WTC11 (cell line): Measurements from ENCODE around the gene SART3.

Experiments used
- CBFB ChIP-seq: sonication (generic); formaldehyde crosslinking; IDR thresholded peaks from 2 replicates; pipeline ENCODE4 v1.8.1; 2022; ENCODE audit warnings: mild to moderate bottlenecking, low read depth, missing genetic modification reagents
- CREB1 ChIP-seq: sonication (generic); formaldehyde crosslinking; IDR thresholded peaks from 2 replicates; pipeline ENCODE4 v1.8.0; 2023; ENCODE audit warnings: mild to moderate bottlenecking, missing genetic modification reagents
- CTCF ChIP-seq: fragments of 200-600 bp; IDR thresholded peaks from 2 replicates; pipeline ENCODE4 v1.8.0; 2022; ENCODE audit warnings: antibody characterized with exemption
- IRF2 ChIP-seq: sonication (generic); formaldehyde crosslinking; IDR thresholded peaks from 2 replicates; pipeline ENCODE4 v1.8.0; 2022; ENCODE audit warnings: low read depth, missing genetic modification reagents, borderline replicate concordance
- JUN ChIP-seq: sonication (generic); formaldehyde crosslinking; IDR thresholded peaks from 2 replicates; pipeline ENCODE4 v1.8.0; 2023; ENCODE audit warnings: mild to moderate bottlenecking, missing genetic modification reagents

DNA sequence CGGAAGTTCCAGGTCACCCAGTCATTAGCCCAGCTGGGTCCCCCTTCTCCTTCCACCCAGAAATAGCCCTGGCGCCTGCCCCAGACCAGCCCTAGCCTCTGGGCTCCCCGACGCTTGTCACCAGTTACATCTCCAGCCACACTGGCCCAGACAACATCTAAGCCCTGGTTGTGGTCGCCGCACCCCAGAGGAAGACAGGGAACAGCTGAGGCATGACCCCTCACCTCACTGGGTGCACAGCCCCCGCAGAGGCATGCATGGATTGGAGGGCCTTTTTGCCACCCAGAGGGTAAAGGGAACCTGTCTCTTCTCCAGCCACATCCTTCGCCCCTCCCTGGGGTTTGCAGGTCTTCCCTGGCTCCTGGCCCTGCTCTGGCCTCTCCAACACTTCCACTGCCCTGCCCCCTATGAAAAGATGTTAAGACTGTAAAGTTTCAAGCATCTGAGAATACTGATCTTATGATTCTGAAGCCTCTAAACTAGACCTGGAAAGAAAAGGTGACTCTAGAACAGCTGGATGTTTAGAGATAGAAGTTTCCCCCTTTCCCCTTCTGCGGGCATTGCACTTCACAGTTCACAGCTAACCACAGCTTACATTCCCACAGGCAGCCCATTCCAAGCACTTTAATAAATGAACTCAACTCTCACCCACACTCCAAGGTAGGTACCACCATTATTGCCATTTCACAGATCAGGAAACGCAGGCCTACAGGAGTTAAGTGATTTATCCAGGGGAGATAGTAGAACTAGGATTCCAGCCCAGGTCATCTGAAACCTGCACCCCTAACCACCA lies 22.2 kb upstream of the SART3 start:
- TF ChIP-seq CTCF (no peak), CREB1 (CRISPR knock-in tag) (no peak), JUN (CRISPR knock-in tag) (no peak), CBFB (CRISPR knock-in tag) (no peak), IRF2 (CRISPR knock-in tag) (no peak)
